HepG2 (cell line): ENCODE data around the gene FBLN5. TPM values are rescaled to one million over a fixed set of nuclear protein-coding genes. Genes with fewer than 3 reads are reported as not detected.

Source experiments
- ATAC-seq: fragments of 200-7000 bp; cut with Tn5 transposase; 3 replicates; pipeline ENCODE4 v1.9.1; 2020; ENCODE audit warnings: mild to moderate bottlenecking, moderate library complexity
- BruUV-seq: library from RNA; stranded (reverse); fragments of 400-500 nt; replicated peaks from 2 replicates; lab custom pipeline; 2021; lab: Mats Ljungman, UMichigan
- CTCF ChIA-PET: fragments of 300-600 bp; formaldehyde crosslinking; extraction: SDS; loops from one replicate; lab custom pipeline; 2021; ENCODE audit warnings: low total read pairs, inconsistent platforms, low intra/inter-chr PET ratio; lab: Yijun Ruan, JAX
- POLR2A ChIA-PET: fragments of 350-600 bp; sonication (Branson Sonifier 250); formaldehyde crosslinking; loops from one replicate; lab custom pipeline; 2020; ENCODE audit warnings: antibody characterized with exemption, inconsistent platforms; lab: Yijun Ruan, JAX
- DNase-seq: peaks from one replicate; pipeline ENCODE4 v3.0.0-alpha.2; 2015; ENCODE audit warnings: low spot score
- FAIRE-seq: peaks from 3 replicates; lab custom pipeline; 2011; peaks lifted over from hg19 to GRCh38; lab: Jason Lieb, UNC
- H2AFZ ChIP-seq: one replicate; pipeline ENCODE4 v1.6.1; 2011; ENCODE audit warnings: low read length, inconsistent platforms
- H3K27ac ChIP-seq: fragments of 300-600 bp; 3 replicates; pipeline ENCODE4 v1.8.0; 2011; ENCODE audit warnings: mixed run types, mild to moderate bottlenecking, mixed read lengths, low read length, inconsistent platforms; ENCODE audit not compliant: insufficient read depth; ENCODE audit errors: extremely low read length
- H3K27me3 ChIP-seq, 2 experiments: fragments of 200-600 bp in 1 of 2; 2 replicates in 1 of 2; 3 replicates in 1 of 2; pipeline versions ENCODE4 v1.6.0 to v1.8.0; 2011; ENCODE audit warnings: low read length in 2 of 2, mild to moderate bottlenecking in 2 of 2, moderate library complexity in 2 of 2, inconsistent platforms in 1 of 2; ENCODE audit not compliant: insufficient read depth in 2 of 2, control insufficient read depth in 1 of 2
- H3K36me3 ChIP-seq, 2 experiments: fragments of 200-600 bp in 1 of 2; replicated peaks in 1 of 2; 2 replicates in 1 of 2; 3 replicates in 1 of 2; pipeline versions ENCODE4 v1.5.1 to v1.8.0; 2011; ENCODE audit warnings: low read length in 2 of 2, inconsistent platforms in 1 of 2; ENCODE audit not compliant: insufficient read depth in 2 of 2, control insufficient read depth in 1 of 2
- H3K4me1 ChIP-seq: 2 replicates; pipeline ENCODE4 v1.5.1; 2012; ENCODE audit warnings: low read length, inconsistent platforms; ENCODE audit not compliant: insufficient read depth
- H3K4me2 ChIP-seq: 2 replicates; pipeline ENCODE4 v1.6.0; 2011; ENCODE audit warnings: low read depth, low read length, inconsistent platforms
- H3K4me3 ChIP-seq, 3 experiments: fragments of 200-600 bp in 1 of 3; sonication (generic), shearing (Covaris generic) in 1 of 3; replicated peaks in 1 of 3; 2 replicates each; pipeline ENCODE4 v1.5.1; 2011 to 2016; ENCODE audit warnings: low read length in 3 of 3, inconsistent platforms in 2 of 3, low read depth in 2 of 3, mild to moderate bottlenecking in 2 of 3, control low read depth in 1 of 3, mixed read lengths in 1 of 3; ENCODE audit not compliant: insufficient read depth in 1 of 3
- H3K79me2 ChIP-seq: one replicate; pipeline ENCODE4 v1.6.1; 2011; ENCODE audit warnings: low read length, inconsistent platforms; ENCODE audit not compliant: insufficient read depth
- H3K9ac ChIP-seq: 2 replicates; pipeline ENCODE4 v1.6.0; 2011; ENCODE audit warnings: mild to moderate bottlenecking, low read depth, low read length, inconsistent platforms; ENCODE audit not compliant: insufficient read depth
- H3K9me3 ChIP-seq: 2 replicates; pipeline ENCODE4 v1.5.1; 2012; ENCODE audit warnings: mild to moderate bottlenecking, low read length
- H4K20me1 ChIP-seq: 2 replicates; pipeline ENCODE4 v1.6.0; 2011; ENCODE audit warnings: inconsistent platforms, mild to moderate bottlenecking, low read length, moderate library complexity; ENCODE audit not compliant: insufficient read depth
- ATF7-NPFF ChIP-seq: sonication (generic); formaldehyde crosslinking; IDR thresholded peaks from 2 replicates; pipeline ENCODE4 v1.8.1; 2023; ENCODE audit warnings: mild to moderate bottlenecking, low read depth, missing genetic modification reagents, moderate library complexity
- CREB3 ChIP-seq: sonication (generic); formaldehyde crosslinking; IDR thresholded peaks from 2 replicates; pipeline ENCODE4 v1.5.0; 2020; ENCODE audit warnings: missing genetic modification reagents
- EEA1 ChIP-seq: sonication (generic); formaldehyde crosslinking; IDR thresholded peaks from 2 replicates; pipeline ENCODE4 v1.5.1; 2020; ENCODE audit warnings: mild to moderate bottlenecking, missing genetic modification reagents, borderline replicate concordance
- HMGA1 ChIP-seq: sonication (generic); formaldehyde crosslinking; conservative IDR thresholded peaks from 2 replicates; pipeline ENCODE4 v1.4.0; 2020; ENCODE audit warnings: missing genetic modification reagents
- MXI1 ChIP-seq: IDR thresholded peaks from 3 replicates; pipeline ENCODE4 v1.6.1; 2012; ENCODE audit warnings: low read depth, low read length, inconsistent platforms, borderline replicate concordance
- REPIN1 ChIP-seq: sonication (generic); formaldehyde crosslinking; IDR thresholded peaks from 2 replicates; pipeline ENCODE4 v1.8.0; 2022; ENCODE audit warnings: missing genetic modification reagents, low read depth, mild to moderate bottlenecking, borderline replicate concordance
- ZFP36L1 ChIP-seq: sonication (generic); formaldehyde crosslinking; IDR thresholded peaks from 2 replicates; pipeline ENCODE4 v1.8.0; 2022; ENCODE audit warnings: mild to moderate bottlenecking, missing genetic modification reagents, moderate library complexity
- ZNF44 ChIP-seq: sonication (generic); formaldehyde crosslinking; IDR thresholded peaks from 2 replicates; pipeline ENCODE4 v1.5.1; 2020; ENCODE audit warnings: mild to moderate bottlenecking, missing genetic modification reagents
- ZNF543 ChIP-seq: sonication (generic); formaldehyde crosslinking; IDR thresholded peaks from 2 replicates; pipeline ENCODE4 v1.4.0; 2020; ENCODE audit warnings: mild to moderate bottlenecking, missing genetic modification reagents
- WGBS: methylation state at CpG from one replicate; pipeline ENCODE4 v1.1.6; 2017; ENCODE audit warnings: low lambda C conversion rate; 5-methylcytosine and 5-hydroxymethylcytosine counted together
- in situ Hi-C: cut with HindIII; loops from 2 replicates; pipeline ENCODE4 v1.10.0; 2017; ENCODE audit warnings: low pct_unique_long_range_greater_than_20kb; ENCODE audit not compliant: extremely low pct_ligation_motif_present
- intact Hi-C: fragments of 100-400 bp; cut with micrococcal nuclease; formaldehyde crosslinking; loops from one replicate; pipeline ENCODE4 v1.10.0; 2022; ENCODE audit not compliant: unreplicated experiment
- polyA plus RNA-seq, 8 experiments: library from polyadenylated mRNA; depleted of rRNA in 3 of 8; stranded (reverse) in 7 of 8; unstranded in 1 of 8; fragments of >200 nt; fragmentation: Illumina TruSeq in 4 of 8; extraction: Trizol in 4 of 8; gene quantifications; 2 replicates each; pipeline versions ENCODE4 v1.2.1 to v1.2.3, GENCODE V29; 2011 to 2016; ENCODE audit warnings: low read depth in 4 of 8, missing spikeins in 1 of 8, mixed read lengths in 1 of 8; ENCODE audit not compliant: insufficient read depth in 1 of 8
- total RNA-seq, 5 experiments: library from RNA; depleted of rRNA; stranded (reverse); fragments of >200 nt; fragmentation: Illumina TruSeq; extraction: Trizol; gene quantifications; 2 replicates each; pipeline ENCODE4 v1.2.3, GENCODE V29; 2016; ENCODE audit warnings: low read depth in 1 of 5
- TF ChIP-seq, protein P1 (sequence below): IDR thresholded peaks from 2 replicates; pipeline ENCODE4 v1.4.0; 2020; ENCODE audit warnings: mild to moderate bottlenecking, missing genetic modification reagents
- TF ChIP-seq, protein P2 (sequence below): sonication (generic); formaldehyde crosslinking; IDR thresholded peaks from 2 replicates; pipeline ENCODE4 v1.4.0; 2020; ENCODE audit warnings: mild to moderate bottlenecking, missing genetic modification reagents

The FBLN5 gene
- total and polyA plus RNA-seq, 2 of the 13 experiments (the other 11 are each of a cell fraction or from before 2014, with no cell fraction given) = 0.38 to 0.77 TPM

- no peak for TF ChIP-seq ZNF543 (CRISPR knock-in tag)
Observed at GRCh38 chr14:91834571-91834970, 112.9 kb downstream of the FBLN5 start (continued).

DNA sequence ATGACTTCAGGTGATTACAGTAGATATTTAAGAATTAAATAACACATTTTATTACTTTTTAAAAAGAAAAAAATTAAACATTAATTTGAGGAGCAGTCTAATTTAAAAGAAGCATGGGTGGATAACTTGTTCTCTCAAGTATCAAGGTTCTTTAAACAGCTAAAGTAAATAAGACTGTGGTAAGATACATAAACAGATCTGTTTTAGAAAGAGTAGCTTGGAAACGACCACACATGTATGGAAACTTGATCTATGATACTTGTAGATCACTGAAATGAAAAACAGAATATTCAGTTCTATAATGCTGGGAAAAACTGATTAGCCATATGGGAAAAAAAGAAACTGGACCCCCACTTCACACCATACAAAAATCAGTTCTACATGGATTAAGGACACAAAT, 116.2 kb downstream of the FBLN5 start:
- H3K4me3 ChIP-seq = no peak overlapping the region
- CTCF ChIA-PET = no interaction called here
- no peak overlapping the region for H3K9ac ChIP-seq
- H4K20me1 ChIP-seq = no peaks in the 10 kb centered on the region
- TF ChIP-seq CREB3 (no peak), HMGA1 (CRISPR knock-in tag) (no peak), REPIN1 (CRISPR knock-in tag) (no peak), ATF7-NPFF (no peak), ZNF44 (no peak), MXI1 (no peak), EEA1 (CRISPR knock-in tag) (no peak), ZFP36L1 (CRISPR knock-in tag) (no peak)
- TF ChIP-seq, protein P1, sequence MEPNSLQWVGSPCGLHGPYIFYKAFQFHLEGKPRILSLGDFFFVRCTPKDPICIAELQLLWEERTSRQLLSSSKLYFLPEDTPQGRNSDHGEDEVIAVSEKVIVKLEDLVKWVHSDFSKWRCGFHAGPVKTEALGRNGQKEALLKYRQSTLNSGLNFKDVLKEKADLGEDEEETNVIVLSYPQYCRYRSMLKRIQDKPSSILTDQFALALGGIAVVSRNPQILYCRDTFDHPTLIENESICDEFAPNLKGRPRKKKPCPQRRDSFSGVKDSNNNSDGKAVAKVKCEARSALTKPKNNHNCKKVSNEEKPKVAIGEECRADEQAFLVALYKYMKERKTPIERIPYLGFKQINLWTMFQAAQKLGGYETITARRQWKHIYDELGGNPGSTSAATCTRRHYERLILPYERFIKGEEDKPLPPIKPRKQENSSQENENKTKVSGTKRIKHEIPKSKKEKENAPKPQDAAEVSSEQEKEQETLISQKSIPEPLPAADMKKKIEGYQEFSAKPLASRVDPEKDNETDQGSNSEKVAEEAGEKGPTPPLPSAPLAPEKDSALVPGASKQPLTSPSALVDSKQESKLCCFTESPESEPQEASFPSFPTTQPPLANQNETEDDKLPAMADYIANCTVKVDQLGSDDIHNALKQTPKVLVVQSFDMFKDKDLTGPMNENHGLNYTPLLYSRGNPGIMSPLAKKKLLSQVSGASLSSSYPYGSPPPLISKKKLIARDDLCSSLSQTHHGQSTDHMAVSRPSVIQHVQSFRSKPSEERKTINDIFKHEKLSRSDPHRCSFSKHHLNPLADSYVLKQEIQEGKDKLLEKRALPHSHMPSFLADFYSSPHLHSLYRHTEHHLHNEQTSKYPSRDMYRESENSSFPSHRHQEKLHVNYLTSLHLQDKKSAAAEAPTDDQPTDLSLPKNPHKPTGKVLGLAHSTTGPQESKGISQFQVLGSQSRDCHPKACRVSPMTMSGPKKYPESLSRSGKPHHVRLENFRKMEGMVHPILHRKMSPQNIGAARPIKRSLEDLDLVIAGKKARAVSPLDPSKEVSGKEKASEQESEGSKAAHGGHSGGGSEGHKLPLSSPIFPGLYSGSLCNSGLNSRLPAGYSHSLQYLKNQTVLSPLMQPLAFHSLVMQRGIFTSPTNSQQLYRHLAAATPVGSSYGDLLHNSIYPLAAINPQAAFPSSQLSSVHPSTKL = no peak
- TF ChIP-seq, protein P2, sequence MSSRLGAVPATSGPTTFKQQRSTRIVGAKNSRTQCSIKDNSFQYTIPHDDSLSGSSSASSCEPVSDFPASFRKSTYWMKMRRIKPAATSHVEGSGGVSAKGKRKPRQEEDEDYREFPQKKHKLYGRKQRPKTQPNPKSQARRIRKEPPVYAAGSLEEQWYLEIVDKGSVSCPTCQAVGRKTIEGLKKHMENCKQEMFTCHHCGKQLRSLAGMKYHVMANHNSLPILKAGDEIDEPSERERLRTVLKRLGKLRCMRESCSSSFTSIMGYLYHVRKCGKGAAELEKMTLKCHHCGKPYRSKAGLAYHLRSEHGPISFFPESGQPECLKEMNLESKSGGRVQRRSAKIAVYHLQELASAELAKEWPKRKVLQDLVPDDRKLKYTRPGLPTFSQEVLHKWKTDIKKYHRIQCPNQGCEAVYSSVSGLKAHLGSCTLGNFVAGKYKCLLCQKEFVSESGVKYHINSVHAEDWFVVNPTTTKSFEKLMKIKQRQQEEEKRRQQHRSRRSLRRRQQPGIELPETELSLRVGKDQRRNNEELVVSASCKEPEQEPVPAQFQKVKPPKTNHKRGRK (CRISPR knock-in tag) = no peak
- TF ChIP-seq, all 625 proteins: peak for 0
- POLR2A ChIA-PET = no interaction called here
- in situ Hi-C loops (no loop called here), intact Hi-C loops (no loop called here)
- Histone ChIP-seq H3K36me3 (no peaks in the 10 kb centered on the region), H3K9me3 (no peaks in the 10 kb centered on the region), H3K27me3 (peaks cover 0 to 20% of the 10 kb centered on the region in 2 experiments; a peak in 4 of 5 replicates), H3K79me2 (no peaks in the 10 kb centered on the region), H3K4me2 (no peak overlapping the region), H2AFZ (no peak overlapping the region), H3K27ac (no peak overlapping the region), H3K4me1 (no peaks in the 10 kb centered on the region)
- no peak for ATAC-seq
- no peak for FAIRE-seq
- no peak for DNase-seq
- no TSS peak for BruUV-seq
- 0% methylated on average over 1 of the region's 1 CpG for WGBS
